Smooth muscle cell of the pulmonary artery (primary cell): ENCODE results near the gene SNX27. TPM values are rescaled to one million over a fixed set of nuclear protein-coding genes. Genes with fewer than 3 reads are reported as not detected.

Experiments
- total RNA-seq: library from RNA; depleted of rRNA; stranded (reverse); fragments of >200 nt; gene quantifications from 2 replicates; pipeline ENCODE4 v1.2.3, GENCODE V29; 2014

The SNX27 gene
- 31.5 and 36.0 TPM in 2 replicates for total RNA-seq

GRCh38 chr1:151611832-151612500, at the start of gene SNX27:
SNX27 (plus strand) TSS chr1:151612050; CDS start chr1:151612202, 152 bp downstream.

GRCh38 chr1:151716771-151717631, 105.2 kb downstream of the SNX27 start, which contains the start of gene CELF3:
CELF3 (minus strand) TSS chr1:151716803; CDS start chr1:151716020, 783 bp downstream.

GRCh38 chr1:151720974-151721787, 109.3 kb downstream of the SNX27 start, which contains the start of gene RIIAD1:
RIIAD1 (plus strand) TSS chr1:151721522; CDS start chr1:151721537, 15 bp downstream.

Other genes starting within 250 kb of the SNX27 start
- 27.1 and 59.5 TPM in 2 replicates for gene SELENBP1, start 239.3 kb upstream of the SNX27 start, total RNA-seq
- gene PSMB4, start 212.5 kb upstream of the SNX27 start, total RNA-seq = 233 and 243 TPM in 2 replicates
- gene POGZ, start 152.6 kb upstream of the SNX27 start, total RNA-seq = 27.8 and 37.4 TPM in 2 replicates
- 0.13 TPM in 1 of 2 replicates, not detected in the other for gene CGN, start 100.7 kb upstream of the SNX27 start, total RNA-seq
- 3.5 and 10.5 TPM in 2 replicates for gene TUFT1, start 71.7 kb upstream of the SNX27 start, total RNA-seq
- not detected in 2 replicates for gene CELF3, start 104.8 kb downstream of the SNX27 start, total RNA-seq
- gene RIIAD1, start 109.5 kb downstream of the SNX27 start, total RNA-seq = not detected in 2 replicates
- gene MRPL9, start 151.4 kb downstream of the SNX27 start, total RNA-seq = 36.1 and 41.5 TPM in 2 replicates
- 2.3 and 3.1 TPM in 2 replicates for gene TDRKH, start 178.4 kb downstream of the SNX27 start, total RNA-seq
- not detected in 2 replicates for gene LINGO4, start 193.4 kb downstream of the SNX27 start, total RNA-seq
- 0.03 TPM in 1 of 2 replicates, not detected in the other for gene RORC, start 219.8 kb downstream of the SNX27 start, total RNA-seq
- gene C2CD4D, start 227.8 kb downstream of the SNX27 start, total RNA-seq = not detected in 2 replicates
- gene THEM5, start 241.7 kb downstream of the SNX27 start, total RNA-seq = not detected in 2 replicates